LNCAP (cell line): ENCODE data around the gene MYH14.

Experiments used
- TF ChIP-seq, protein P1 (sequence below): fragments of 450-650 bp; IDR thresholded peaks from 2 replicates; pipeline ENCODE4 v1.5.1; 2017; ENCODE audit warnings: mild to moderate bottlenecking

MYH14 gene

DNA sequence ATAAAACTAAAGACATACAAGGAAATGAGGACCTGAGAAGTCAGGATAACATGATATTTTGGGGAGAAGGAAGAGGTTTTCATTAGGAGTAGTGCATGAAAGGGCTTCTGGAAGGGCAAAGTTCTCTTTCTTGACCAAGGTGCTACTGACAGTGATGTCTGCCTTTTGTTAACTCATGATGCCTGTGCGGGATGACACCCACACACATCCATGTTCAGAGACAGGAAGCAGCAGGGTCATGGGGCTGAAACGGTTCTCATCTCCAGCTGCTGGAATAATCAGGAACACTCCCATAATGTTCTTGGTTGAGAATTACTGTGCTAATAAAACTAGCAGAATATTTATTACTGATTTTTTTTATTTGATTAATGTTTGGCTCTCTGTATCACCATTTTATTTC is 96.6 kb downstream of the MYH14 start:
- TF ChIP-seq, protein P1, sequence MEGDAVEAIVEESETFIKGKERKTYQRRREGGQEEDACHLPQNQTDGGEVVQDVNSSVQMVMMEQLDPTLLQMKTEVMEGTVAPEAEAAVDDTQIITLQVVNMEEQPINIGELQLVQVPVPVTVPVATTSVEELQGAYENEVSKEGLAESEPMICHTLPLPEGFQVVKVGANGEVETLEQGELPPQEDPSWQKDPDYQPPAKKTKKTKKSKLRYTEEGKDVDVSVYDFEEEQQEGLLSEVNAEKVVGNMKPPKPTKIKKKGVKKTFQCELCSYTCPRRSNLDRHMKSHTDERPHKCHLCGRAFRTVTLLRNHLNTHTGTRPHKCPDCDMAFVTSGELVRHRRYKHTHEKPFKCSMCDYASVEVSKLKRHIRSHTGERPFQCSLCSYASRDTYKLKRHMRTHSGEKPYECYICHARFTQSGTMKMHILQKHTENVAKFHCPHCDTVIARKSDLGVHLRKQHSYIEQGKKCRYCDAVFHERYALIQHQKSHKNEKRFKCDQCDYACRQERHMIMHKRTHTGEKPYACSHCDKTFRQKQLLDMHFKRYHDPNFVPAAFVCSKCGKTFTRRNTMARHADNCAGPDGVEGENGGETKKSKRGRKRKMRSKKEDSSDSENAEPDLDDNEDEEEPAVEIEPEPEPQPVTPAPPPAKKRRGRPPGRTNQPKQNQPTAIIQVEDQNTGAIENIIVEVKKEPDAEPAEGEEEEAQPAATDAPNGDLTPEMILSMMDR = no peak

DNA sequence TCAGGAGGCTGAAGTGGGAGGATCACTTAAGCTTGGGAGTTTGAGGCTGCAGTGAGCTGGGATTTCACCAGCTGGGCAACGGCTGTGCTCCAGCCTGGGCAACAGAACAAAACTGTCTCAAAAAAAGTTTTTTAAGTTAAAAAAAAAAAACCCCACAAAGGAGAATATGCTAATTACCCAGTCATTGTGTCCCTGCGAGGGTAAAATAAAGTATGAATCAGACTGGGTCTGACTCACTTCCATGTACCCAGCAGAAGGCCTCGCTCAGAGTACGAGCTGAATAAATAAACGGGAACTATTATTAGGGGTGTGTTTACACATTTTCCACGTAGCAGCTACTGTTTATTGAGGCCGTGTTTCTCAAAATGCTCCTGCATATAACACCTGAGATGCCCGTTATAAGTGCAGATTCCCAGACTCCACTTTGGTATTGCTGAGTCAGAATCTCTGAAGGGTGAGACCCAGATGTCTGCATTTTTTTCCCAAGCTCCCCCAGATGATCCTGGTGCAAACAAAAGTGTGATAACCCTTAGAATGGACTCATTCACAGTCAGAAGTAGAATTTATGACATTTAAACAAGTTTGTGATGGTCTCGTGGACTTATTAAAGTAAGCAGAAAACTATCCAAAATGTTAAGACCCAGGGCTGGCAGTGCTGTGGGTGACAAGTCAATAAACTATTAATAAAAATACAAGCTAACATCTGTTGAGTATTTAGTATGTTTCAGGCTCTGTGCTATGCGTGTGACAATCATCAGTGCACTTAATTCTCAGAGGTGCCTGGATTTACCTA is 97.6 kb downstream of the MYH14 start:
- TF ChIP-seq, protein P1 = no peak

DNA sequence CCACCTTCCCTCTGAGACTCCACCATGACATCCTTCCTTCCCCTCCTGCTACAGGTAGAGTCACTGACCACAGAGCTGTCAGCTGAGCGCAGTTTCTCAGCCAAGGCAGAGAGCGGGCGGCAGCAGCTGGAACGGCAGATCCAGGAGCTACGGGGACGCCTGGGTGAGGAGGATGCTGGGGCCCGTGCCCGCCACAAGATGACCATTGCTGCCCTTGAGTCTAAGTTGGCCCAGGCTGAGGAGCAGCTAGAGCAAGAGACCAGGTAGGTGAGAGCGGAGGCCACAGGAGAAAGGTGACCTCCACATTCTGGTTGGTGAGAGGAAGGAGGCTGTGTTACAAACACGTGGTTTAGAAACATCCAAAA is 98.2 kb downstream of the MYH14 start:
- TF ChIP-seq, protein P1 = no peak

DNA sequence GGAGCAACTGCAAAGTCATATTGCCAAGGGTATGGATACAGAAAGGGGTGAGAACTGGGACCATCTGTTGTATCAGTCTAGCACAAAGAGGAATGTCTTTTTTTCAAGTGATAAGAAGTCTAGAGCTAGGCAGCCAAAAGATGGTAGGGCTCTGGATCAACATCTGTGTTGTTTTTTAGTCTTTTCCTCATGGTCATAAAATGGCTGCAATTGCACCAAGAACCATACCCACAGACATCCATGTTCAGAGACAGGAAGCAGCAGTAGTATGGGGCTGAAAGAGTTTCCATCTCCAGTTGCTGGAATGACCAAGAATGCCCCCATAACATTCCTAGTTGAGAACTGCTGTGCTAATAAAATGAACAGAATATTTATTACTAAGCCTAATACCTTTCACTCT is 100.1 kb downstream of the MYH14 start:
- TF ChIP-seq, protein P1 = no peak

DNA sequence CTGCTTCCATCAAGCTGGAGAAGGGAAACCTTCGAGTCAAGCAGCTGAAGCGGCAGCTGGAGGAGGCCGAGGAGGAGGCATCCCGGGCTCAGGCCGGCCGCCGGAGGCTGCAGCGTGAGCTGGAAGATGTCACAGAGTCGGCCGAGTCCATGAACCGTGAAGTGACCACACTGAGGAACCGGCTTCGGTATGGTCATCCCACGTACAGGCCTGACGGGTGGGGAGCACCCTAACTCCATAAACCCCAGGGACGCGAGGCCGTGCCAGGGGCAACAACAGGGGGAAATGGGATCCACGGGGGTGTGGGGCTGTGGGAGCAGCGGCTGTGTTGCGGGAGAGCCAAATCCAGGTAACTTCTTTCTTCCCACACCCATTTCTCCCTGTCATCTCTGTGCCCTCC is 105.6 kb downstream of the MYH14 start:
- TF ChIP-seq, protein P1 = no peak

DNA sequence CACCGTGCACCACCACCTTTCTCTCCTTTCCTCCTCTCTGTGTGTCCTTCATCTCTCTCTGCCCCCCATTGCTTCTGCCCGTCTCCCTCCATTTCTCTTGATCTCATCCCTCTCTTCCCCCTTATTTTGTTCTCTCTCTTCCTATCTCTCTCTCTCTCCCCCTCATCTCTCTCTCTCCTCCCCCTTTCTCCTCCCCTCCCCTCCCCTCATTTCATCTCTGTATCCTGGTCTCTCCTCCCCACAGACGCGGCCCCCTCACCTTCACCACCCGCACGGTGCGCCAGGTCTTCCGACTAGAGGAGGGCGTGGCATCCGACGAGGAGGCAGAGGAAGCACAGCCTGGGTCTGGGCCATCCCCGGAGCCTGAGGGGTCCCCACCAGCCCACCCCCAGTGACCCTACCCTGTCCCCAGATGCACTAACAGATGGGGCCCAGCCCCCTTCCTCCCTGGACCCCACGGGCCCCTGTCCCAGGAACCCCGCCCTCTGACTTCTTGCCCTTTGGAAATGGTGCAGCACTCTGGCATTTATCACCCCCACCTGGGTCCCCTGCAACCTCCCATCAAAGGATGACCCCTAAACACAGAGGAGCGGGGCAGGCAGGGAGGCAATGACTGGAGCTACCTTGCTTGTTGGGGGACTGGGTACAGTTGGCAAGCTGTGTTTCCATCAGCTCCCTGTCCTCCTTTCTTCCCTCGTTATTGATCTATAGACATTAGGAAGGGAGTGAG is 106.1 kb downstream of the MYH14 start:
- TF ChIP-seq, protein P1 = no peak

DNA sequence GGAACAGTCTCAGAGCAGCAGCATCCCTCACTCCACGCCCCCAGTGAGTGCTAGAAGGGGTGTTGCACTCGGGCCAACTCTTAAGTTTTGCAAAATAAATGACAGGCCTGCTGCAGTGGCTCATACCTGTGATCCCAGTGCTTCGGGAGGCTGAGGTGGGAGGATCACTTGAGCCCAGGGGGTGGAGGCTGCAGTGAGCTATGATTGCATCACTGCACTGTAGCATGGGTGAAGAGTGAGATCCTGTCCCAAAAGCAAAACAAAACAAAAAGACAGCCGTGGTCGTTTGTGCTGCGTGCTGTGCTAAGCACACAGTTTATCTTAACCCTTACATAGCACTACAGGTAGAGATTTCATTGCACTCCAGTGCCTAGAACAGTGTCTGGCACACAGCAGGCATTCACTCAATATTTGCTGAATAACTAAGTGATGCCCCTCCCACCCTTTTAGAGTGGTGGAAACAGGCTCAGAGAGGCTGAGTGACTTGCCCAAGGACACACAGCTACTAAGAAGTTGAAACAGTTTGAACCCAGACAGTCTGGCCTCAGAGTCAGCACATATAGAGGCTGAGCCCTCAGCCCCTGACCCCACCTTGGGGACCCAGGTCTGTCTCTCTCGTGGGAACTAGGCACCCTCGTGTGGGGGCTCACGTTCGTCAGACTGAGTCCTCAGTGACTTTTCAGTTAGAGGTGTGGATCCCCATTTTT is 107.5 kb downstream of the MYH14 start:
- TF ChIP-seq, protein P1 = no peak
